ENCODE data around the gene DNAJC1.

DNAJC1 gene

DNA sequence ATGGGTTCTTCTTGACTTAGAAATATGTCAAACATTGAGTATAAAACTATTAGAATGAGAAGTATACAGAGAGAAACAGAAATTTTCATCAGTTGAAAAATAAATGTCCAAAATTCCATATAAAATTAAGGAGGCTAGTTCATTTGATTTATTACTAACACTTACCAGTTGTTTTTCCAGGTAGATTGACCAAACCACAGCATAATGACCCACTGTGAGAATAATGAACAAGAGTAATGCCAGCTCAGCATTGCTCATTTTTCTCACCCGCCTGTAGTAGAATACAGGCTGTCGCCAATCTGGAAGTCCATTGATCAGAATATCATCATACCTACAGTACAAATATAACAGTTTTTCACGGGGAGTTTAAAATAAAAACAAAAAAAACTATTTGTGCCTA lies 82.9 kb downstream of the DNAJC1 start:
- no peaks in the 10 kb centered on the region for H3K79me2 ChIP-seq (ENCODE audit: insufficient read depth, low read length)

DNA sequence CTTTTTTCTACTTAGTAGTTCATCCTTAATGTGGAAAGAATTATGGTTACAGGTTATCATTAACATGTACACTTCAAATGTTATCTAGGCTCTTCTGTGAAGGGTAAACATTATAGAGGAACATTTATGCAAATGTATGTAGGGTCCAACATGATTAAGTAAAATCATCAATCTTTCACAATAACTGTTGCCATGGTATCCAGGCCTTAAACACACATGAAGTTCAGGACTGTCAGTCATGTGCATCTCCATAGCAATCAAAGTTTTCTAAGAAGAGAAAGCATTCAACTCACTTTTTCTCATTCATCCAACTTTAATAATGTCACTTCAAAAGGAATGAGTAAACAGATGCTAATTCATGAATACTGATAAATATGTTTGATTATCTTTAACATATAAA lies 83.6 kb downstream of the DNAJC1 start:
- Histone ChIP-seq H3K79me2 (ENCODE audit: insufficient read depth, low read length) (no peaks in the 10 kb centered on the region), H2AFZ (ENCODE audit: low read length) (no peak overlapping the region), H4K20me1 (ENCODE audit: insufficient read depth, low read length) (no peaks in the 10 kb centered on the region), H3K36me3 (ENCODE audit: insufficient read depth, low read length) (no peaks in the 10 kb centered on the region), H3K4me1 (ENCODE audit: insufficient read depth, low read length, severe bottlenecking) (no peaks in the 10 kb centered on the region), H3K4me2 (ENCODE audit: low read length) (no peak overlapping the region), H3F3A (ENCODE audit: insufficient read depth, low read length) (no peaks in the 10 kb centered on the region), H3K9me3 (ENCODE audit: low read length) (no peaks in the 10 kb centered on the region), H3K9me2 (ENCODE audit: low read depth, low read length) (no peaks in the 10 kb centered on the region), H3K9ac (ENCODE audit: low read length) (no peak overlapping the region), H3K27ac (ENCODE audit: low read depth, low read length, poor library complexity, severe bottlenecking) (no peak overlapping the region), H3K4me3 (ENCODE audit: low read depth, low read length, poor library complexity, severe bottlenecking) (no peak overlapping the region), H3K27me3 (ENCODE audit: insufficient read depth, low read length) (no peaks in the 10 kb centered on the region; the same call in 1 of the 2 replicates)
- TF ChIP-seq, protein P1, sequence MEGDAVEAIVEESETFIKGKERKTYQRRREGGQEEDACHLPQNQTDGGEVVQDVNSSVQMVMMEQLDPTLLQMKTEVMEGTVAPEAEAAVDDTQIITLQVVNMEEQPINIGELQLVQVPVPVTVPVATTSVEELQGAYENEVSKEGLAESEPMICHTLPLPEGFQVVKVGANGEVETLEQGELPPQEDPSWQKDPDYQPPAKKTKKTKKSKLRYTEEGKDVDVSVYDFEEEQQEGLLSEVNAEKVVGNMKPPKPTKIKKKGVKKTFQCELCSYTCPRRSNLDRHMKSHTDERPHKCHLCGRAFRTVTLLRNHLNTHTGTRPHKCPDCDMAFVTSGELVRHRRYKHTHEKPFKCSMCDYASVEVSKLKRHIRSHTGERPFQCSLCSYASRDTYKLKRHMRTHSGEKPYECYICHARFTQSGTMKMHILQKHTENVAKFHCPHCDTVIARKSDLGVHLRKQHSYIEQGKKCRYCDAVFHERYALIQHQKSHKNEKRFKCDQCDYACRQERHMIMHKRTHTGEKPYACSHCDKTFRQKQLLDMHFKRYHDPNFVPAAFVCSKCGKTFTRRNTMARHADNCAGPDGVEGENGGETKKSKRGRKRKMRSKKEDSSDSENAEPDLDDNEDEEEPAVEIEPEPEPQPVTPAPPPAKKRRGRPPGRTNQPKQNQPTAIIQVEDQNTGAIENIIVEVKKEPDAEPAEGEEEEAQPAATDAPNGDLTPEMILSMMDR (IDR thresholded peaks at IDR 0.05; ENCODE audit: low read length): no peak
- no peak for TF ChIP-seq EZH2 (IDR thresholded peaks at IDR 0.05; ENCODE audit: borderline replicate concordance, low read length)

More for the DNA sequence above, 82.9 kb downstream of the DNAJC1 start:
- H2AFZ ChIP-seq (ENCODE audit: low read length): no peak overlapping the region
- H3K36me3 ChIP-seq (ENCODE audit: insufficient read depth, low read length): no peaks in the 10 kb centered on the region
- no peak for TF ChIP-seq EZH2 (IDR thresholded peaks at IDR 0.05; ENCODE audit: borderline replicate concordance, low read length)
- TF ChIP-seq, protein P1 (IDR thresholded peaks at IDR 0.05; ENCODE audit: low read length): no peak
- H3F3A ChIP-seq (ENCODE audit: insufficient read depth, low read length): no peaks in the 10 kb centered on the region
- no peaks in the 10 kb centered on the region for H4K20me1 ChIP-seq (ENCODE audit: insufficient read depth, low read length)
- no peaks in the 10 kb centered on the region for H3K4me1 ChIP-seq (ENCODE audit: insufficient read depth, low read length, severe bottlenecking)
- no peak overlapping the region for H3K27ac ChIP-seq (ENCODE audit: low read depth, low read length, poor library complexity, severe bottlenecking)
- no peak overlapping the region for H3K9ac ChIP-seq (ENCODE audit: low read length)
- no peaks in the 10 kb centered on the region; the same call in 1 of the 2 replicates for H3K27me3 ChIP-seq (ENCODE audit: insufficient read depth, low read length)
- no peaks in the 10 kb centered on the region for H3K9me3 ChIP-seq (ENCODE audit: low read length)
- H3K9me2 ChIP-seq (ENCODE audit: low read depth, low read length): no peaks in the 10 kb centered on the region
- no peak overlapping the region for H3K4me3 ChIP-seq (ENCODE audit: low read depth, low read length, poor library complexity, severe bottlenecking)
- no peak overlapping the region for H3K4me2 ChIP-seq (ENCODE audit: low read length)

DNA sequence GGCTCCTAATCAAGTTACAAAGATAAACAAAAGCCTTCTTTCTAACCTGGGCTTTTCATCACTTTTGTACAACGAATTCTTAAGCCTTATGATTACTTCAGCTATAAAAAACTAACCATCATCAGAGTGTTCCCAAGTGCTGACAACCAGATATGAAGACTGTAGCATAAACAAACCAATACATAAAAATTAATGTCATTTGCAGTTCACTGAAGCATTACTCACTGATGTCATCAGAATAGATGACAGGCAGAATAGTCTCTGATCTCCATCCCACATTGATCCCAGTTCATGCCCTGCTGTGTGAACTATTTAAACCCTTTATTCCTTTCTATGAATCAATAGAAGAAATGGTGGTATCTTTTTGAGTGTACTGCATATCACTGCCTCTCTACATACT lies 84.4 kb downstream of the DNAJC1 start:
- Histone ChIP-seq H3K4me2 (ENCODE audit: low read length) (no peak overlapping the region), H3K79me2 (ENCODE audit: insufficient read depth, low read length) (no peaks in the 10 kb centered on the region), H3K9ac (ENCODE audit: low read length) (no peak overlapping the region), H3F3A (ENCODE audit: insufficient read depth, low read length) (no peaks in the 10 kb centered on the region), H3K4me1 (ENCODE audit: insufficient read depth, low read length, severe bottlenecking) (no peaks in the 10 kb centered on the region), H3K27me3 (ENCODE audit: insufficient read depth, low read length) (no peaks in the 10 kb centered on the region; the same call in 1 of the 2 replicates), H3K36me3 (ENCODE audit: insufficient read depth, low read length) (no peaks in the 10 kb centered on the region), H2AFZ (ENCODE audit: low read length) (no peak overlapping the region), H3K9me3 (ENCODE audit: low read length) (no peaks in the 10 kb centered on the region), H3K27ac (ENCODE audit: low read depth, low read length, poor library complexity, severe bottlenecking) (no peak overlapping the region), H3K4me3 (ENCODE audit: low read depth, low read length, poor library complexity, severe bottlenecking) (no peak overlapping the region), H3K9me2 (ENCODE audit: low read depth, low read length) (no peaks in the 10 kb centered on the region), H4K20me1 (ENCODE audit: insufficient read depth, low read length) (no peaks in the 10 kb centered on the region)
- no peak for TF ChIP-seq EZH2 (IDR thresholded peaks at IDR 0.05; ENCODE audit: borderline replicate concordance, low read length)
- TF ChIP-seq, protein P1 (IDR thresholded peaks at IDR 0.05; ENCODE audit: low read length): no peak
